Measurements from ENCODE around the gene SYVN1.
"Not testable (repeated sequence)": the region's sequence is repeated elsewhere in the genome, so short reads cannot be mapped to it uniquely, and the experiment has no call there.

The SYVN1 gene

GRCh38 chr11:65151331-65151899, 17.1 kb upstream of the SYVN1 start:
- no peak for DNase-seq

GRCh38 chr11:65150509-65151299, 16.4 kb upstream of the SYVN1 start:
- peak in 46 of 56 donors; percentile 5 to 85 (median 39) for DNase-seq

GRCh38 chr11:65150131-65150508, 15.8 kb upstream of the SYVN1 start:
- DNase-seq, result not testable (repeated sequence)

- DNase-seq, result no peak
Measured at GRCh38 chr11:65148657-65149056, 14.3 kb upstream of the SYVN1 start.

- DNase-seq, result no peak
Measured at GRCh38 chr11:65147352-65148075, 13.2 kb upstream of the SYVN1 start.

- no peak for DNase-seq
Measured at GRCh38 chr11:65141896-65142494, 7.7 kb upstream of the SYVN1 start.

GRCh38 chr11:65136515-65137096, 2.3 kb upstream of the SYVN1 start:
- no peak for DNase-seq

- no peak for DNase-seq
Measured at GRCh38 chr11:65135633-65136145, 1.4 kb upstream of the SYVN1 start.

- DNase-seq, result peak in 54 of 56 donors; percentile 51 to 94 (median 84)
Measured at GRCh38 chr11:65134952-65135632, 773 bp upstream of the SYVN1 start.

- peak in 1 of 56 donors; percentile 18 for DNase-seq
Measured at GRCh38 chr11:65133724-65134123, 595 bp downstream of the SYVN1 start.

- peak in 1 of 56 donors; percentile 16 for DNase-seq
Measured at GRCh38 chr11:65132988-65133700, 1.2 kb downstream of the SYVN1 start.

GRCh38 chr11:65132238-65132987, 1.9 kb downstream of the SYVN1 start:
- no peak for DNase-seq

GRCh38 chr11:65131895-65132237, 2.5 kb downstream of the SYVN1 start:
- no peak for DNase-seq

GRCh38 chr11:65131417-65131776, 2.9 kb downstream of the SYVN1 start:
- no peak for DNase-seq

- no peak for DNase-seq
Measured at GRCh38 chr11:65130631-65131416, 3.5 kb downstream of the SYVN1 start.

- no peak for DNase-seq
Measured at GRCh38 chr11:65129649-65130441, 4.5 kb downstream of the SYVN1 start.
